ENCODE data around the gene SERPINA6.

The SERPINA6 gene

DNA sequence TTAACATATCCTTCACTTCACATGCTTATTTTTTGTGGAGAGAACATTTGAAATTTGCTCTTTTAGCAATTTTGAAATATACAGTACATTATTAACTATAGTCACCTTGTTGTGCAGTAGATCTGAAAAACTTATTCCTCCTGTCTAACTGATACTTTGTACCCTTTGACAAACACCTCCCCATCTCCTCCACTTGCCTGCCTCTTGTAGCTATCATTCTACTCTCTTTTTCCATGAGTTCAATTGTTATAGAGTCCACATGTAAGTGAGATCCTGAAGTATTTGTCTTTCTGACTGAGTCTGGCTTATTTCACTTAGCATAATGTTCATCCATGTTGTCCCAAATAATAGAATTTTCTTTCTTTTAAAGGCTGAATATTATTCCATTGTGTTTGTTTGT is 9.5 kb upstream of the SERPINA6 start:
- no peak overlapping the region for H3K27ac ChIP-seq
- no peak for TF ChIP-seq ZFX (IDR thresholded peaks at IDR 0.05; ENCODE audit: borderline replicate concordance)
- TF ChIP-seq, protein P1, sequence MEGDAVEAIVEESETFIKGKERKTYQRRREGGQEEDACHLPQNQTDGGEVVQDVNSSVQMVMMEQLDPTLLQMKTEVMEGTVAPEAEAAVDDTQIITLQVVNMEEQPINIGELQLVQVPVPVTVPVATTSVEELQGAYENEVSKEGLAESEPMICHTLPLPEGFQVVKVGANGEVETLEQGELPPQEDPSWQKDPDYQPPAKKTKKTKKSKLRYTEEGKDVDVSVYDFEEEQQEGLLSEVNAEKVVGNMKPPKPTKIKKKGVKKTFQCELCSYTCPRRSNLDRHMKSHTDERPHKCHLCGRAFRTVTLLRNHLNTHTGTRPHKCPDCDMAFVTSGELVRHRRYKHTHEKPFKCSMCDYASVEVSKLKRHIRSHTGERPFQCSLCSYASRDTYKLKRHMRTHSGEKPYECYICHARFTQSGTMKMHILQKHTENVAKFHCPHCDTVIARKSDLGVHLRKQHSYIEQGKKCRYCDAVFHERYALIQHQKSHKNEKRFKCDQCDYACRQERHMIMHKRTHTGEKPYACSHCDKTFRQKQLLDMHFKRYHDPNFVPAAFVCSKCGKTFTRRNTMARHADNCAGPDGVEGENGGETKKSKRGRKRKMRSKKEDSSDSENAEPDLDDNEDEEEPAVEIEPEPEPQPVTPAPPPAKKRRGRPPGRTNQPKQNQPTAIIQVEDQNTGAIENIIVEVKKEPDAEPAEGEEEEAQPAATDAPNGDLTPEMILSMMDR (IDR thresholded peaks at IDR 0.05): no peak

DNA sequence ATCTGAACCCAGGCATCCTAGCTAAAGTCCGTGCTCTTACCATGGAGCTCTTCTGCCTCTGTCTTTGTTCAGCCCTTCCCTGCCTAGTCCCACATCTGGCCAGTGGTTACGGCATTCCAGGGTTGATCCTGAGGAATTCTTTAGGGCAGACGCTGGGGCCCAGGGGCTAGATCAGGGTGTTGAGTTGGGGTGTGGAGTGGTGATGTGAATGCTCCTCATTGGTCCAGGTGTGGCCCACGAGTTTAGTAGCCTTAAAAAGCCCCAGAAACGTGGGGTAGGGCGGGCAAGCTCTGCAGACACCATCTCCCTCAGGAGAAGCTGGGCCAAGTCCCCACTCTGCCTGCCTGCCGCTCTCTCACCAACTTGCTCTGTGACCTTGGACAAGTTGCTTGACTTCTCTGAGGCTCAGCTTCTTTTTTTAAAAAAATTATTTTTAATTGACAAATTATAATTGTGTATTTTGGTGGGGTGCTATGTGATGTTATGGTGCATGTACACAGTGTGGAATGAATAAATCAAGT is 9.0 kb upstream of the SERPINA6 start:
- no peak for TF ChIP-seq ZFX (IDR thresholded peaks at IDR 0.05; ENCODE audit: borderline replicate concordance)
- TF ChIP-seq, protein P1 (IDR thresholded peaks at IDR 0.05): no peak
- no peak overlapping the region for H3K27ac ChIP-seq

DNA sequence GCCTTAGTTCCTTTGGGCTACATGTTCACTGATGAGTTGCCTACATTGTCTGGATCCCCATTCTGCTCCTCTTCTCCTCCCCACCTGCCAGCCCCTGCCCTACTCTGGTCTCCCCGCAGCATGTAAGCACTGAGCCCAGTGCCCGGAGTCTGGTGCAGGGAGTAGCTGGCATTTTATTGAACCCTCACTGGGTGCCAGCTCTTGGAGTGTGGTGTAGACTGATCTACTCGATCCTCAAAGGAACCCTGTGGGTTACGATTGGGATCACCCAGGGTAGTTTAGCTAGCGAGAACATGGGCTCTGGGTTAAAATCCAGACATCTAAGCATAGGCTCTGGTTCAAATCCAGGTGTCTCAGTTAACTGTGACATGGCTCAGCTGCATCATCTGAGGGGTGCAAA is 8.3 kb upstream of the SERPINA6 start:
- TF ChIP-seq, protein P1 (IDR thresholded peaks at IDR 0.05): no peak
- no peak for TF ChIP-seq ZFX (IDR thresholded peaks at IDR 0.05; ENCODE audit: borderline replicate concordance)
- H3K27ac ChIP-seq: no peak overlapping the region

DNA sequence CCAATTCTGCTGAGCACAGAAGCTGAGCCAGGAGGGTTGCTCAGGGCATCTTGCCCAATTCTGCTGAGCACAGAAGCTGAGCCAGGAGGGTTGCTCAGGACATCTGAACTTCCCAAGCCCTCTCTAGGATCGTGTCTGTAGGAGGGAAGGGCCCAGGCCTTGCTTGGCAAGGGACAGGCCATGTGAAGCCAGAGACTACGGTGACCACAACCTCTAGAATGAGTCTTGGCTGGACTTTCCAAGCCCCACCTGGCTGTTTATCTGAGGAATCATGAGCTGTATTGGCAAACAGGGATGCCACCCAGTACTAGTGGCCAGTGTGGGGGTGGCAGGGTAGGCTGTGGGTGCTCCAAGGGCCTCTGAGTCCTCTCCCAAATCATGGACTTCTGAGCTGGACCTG is 7.7 kb upstream of the SERPINA6 start:
- TF ChIP-seq, protein P1 (IDR thresholded peaks at IDR 0.05): no peak
- no peak for TF ChIP-seq ZFX (IDR thresholded peaks at IDR 0.05; ENCODE audit: borderline replicate concordance)
- H3K27ac ChIP-seq: no peak overlapping the region

DNA sequence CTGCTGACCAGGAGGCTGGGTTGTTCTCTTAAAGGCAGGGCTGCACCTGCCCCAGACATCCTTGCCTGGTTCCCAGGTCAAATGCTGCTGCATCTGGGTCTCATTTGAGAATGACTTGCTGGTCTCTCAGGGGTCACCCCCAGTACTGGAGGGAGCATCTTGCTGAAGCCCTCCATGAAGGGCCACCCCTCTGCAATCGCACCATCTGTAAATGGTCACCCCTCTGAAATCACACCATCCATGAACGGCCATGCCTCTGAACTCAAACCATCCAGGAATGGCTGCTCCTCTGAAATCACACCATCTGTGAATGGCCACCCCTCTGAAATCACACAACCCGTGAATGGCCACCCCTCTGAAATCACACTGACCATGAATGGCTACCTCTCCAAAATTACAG is 7.3 kb upstream of the SERPINA6 start:
- no peak overlapping the region for H3K27ac ChIP-seq
- no peak for TF ChIP-seq ZFX (IDR thresholded peaks at IDR 0.05; ENCODE audit: borderline replicate concordance)
- TF ChIP-seq, protein P1 (IDR thresholded peaks at IDR 0.05): no peak

DNA sequence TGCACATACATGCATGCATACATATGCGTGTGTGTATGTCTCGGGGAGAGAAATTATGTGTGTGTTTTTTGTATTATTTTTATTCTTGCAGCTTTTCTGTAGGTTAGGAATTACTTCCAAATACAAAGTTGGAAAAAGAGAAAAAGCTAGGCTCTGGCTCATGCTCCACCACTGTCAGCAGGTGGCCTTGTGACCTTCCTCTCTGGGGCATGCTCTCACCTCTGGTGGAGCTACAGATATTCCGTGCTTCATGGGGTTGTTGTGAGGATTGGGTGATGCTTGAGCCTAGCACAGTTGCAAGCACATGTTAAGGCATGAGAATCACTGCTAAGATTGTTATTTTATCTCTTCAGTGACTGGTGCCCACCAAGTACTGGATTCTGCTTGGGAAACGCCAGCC is 6.7 kb upstream of the SERPINA6 start:
- H3K27ac ChIP-seq: no peak overlapping the region
- TF ChIP-seq, protein P1 (IDR thresholded peaks at IDR 0.05): no peak
- no peak for TF ChIP-seq ZFX (IDR thresholded peaks at IDR 0.05; ENCODE audit: borderline replicate concordance)

DNA sequence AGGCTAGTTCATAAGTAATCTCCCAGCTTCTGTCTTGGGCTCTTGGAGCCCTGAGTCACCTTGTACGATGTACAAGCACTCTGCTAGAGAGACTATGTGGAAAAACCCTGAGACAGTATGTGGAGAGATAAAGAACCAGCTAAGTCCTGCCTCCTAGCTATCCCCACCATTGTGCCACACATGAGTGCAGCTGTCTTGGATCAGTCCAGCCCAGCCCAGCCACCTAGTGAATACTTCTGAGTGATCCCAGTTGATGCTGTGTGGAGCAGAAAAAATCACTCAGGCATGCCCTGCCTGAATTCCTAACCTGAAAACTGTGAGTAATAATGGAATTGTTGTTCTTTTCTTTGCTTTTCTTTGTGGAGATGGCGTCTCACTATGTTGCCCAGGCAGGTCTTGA is 5.1 kb upstream of the SERPINA6 start:
- H3K27ac ChIP-seq: no peak overlapping the region
- TF ChIP-seq, protein P1 (IDR thresholded peaks at IDR 0.05): no peak
- TF ChIP-seq ZFX (IDR thresholded peaks at IDR 0.05; ENCODE audit: borderline replicate concordance): no peak

All from 22Rv1 (cell line).